Adrenal gland (tissue), 12 donors: ENCODE data around the gene PRLR. TPM values are rescaled to one million over a fixed set of nuclear protein-coding genes. Genes with fewer than 3 reads are reported as not detected.

ENCODE experiments used
- DNase-seq, 7 donors: peaks; one replicate each; pipeline ENCODE4 v3.0.0-alpha.2; 2019 to 2020
- H3K27ac ChIP-seq, 5 donors: fragments of 200-600 bp; sonication (generic) in 4 of 5; 1 replicate in 3 of 5; 2 replicates in 2 of 5; pipeline versions ENCODE4 v1.5.1 to v1.8.0; 2016 to 2020; ENCODE audit warnings: mild to moderate bottlenecking in 1 of 5
- H3K27me3 ChIP-seq: fragments of 200-600 bp; 2 replicates; pipeline ENCODE4 v1.8.0; 2021
- H3K36me3 ChIP-seq, 2 donors: fragments of 200-600 bp; replicated peaks in 1 of 2; 1 replicate in 1 of 2; 2 replicates in 1 of 2; pipeline versions ENCODE4 v1.5.1 to v1.8.0; 2018 to 2022
- H3K4me1 ChIP-seq, 2 donors: fragments of 200-600 bp; replicated peaks in 1 of 2; 1 replicate in 1 of 2; 2 replicates in 1 of 2; pipeline versions ENCODE4 v1.5.1 to v1.8.0; 2018 to 2021
- H3K4me3 ChIP-seq, 4 donors: fragments of 200-600 bp; sonication (generic) in 3 of 4; one replicate each; pipeline ENCODE4 v1.5.1; 2016 to 2018
- H3K9me3 ChIP-seq, 3 donors: fragments of 200-600 bp; sonication (generic) in 1 of 3; replicated peaks in 1 of 3; 1 replicate in 2 of 3; 2 replicates in 1 of 3; pipeline versions ENCODE4 v1.5.1 to v1.8.0; 2016 to 2021
- POLR2A ChIP-seq, 2 donors: fragments of 450-650 bp; IDR thresholded peaks; one replicate each; pipeline ENCODE4 v1.6.1; 2017; ENCODE audit warnings: antibody characterized with exemption in 2 of 2, mild to moderate bottlenecking in 2 of 2, moderate library complexity in 1 of 2
- WGBS, 4 donors: extraction: QIAGEN DNeasy Blood & Tissue Kit in 2 of 4; methylation state at CpG; one replicate each; pipeline versions ENCODE4 v1.1.5 to v1.1.7; 2013 to 2017; 5-methylcytosine and 5-hydroxymethylcytosine counted together
- intact Hi-C, 2 donors: fragments of 100-400 bp; cut with DNase I; formaldehyde crosslinking; loops; one replicate each; pipeline versions ENCODE4 v1.14.1 to v1.15.0; 2022 to 2023
- polyA plus RNA-seq, 3 donors: library from polyadenylated mRNA; stranded (reverse); fragments of 200-250 nt in 2 of 3; fragments of 350-450 nt in 1 of 3; fragmentation: Illumina TruSeq in 1 of 3; extraction: RNeasy Lipid Tissue Mini Kit (QIAGEN cat#74804) in 1 of 3; gene quantifications; one replicate each; pipeline ENCODE4 v1.2.3, GENCODE V29; 2013 to 2014
- total RNA-seq, 9 donors: library from RNA; depleted of rRNA in 4 of 9; stranded (reverse); fragments of >200 nt in 4 of 9; fragments of 120-200 nt in 1 of 9; fragmentation: NEBNext Ultra II Directional in 1 of 9; extraction: Animal tissue kit (Norgen Biotek cat#: 25700) in 1 of 9; gene quantifications; one replicate each; pipeline versions ENCODE4 v1.1.0 to v1.2.4, GENCODE V29; 2013 to 2023
- TF ChIP-seq, protein P1 (sequence below), 6 experiments: fragments of 450-650 bp in 4 of 6; fragments of 200-600 bp in 2 of 6; sonication (generic) in 1 of 6; IDR thresholded peaks; 1 replicate in 5 of 6; 2 replicates in 1 of 6; pipeline versions ENCODE4 v1.5.1 to v1.8.0; 2016 to 2021; ENCODE audit warnings: antibody characterized with exemption in 6 of 6, mild to moderate bottlenecking in 2 of 6, moderate library complexity in 1 of 6
- donor health status: healthy with polysubstance abuse.
- donor health status: Bipolar disorder and iron deficiency.
- donor health status: DM: yes; HTN: yes; CAD: no.
- donor health status: DM: no; HTN: no; CAD: no.
- donor health status: DM: no; HTN: no; CAD: no.
- donor health status: DM: yes; HTN: yes; CAD: no.

Gene PRLR
- total and polyA plus RNA-seq, 12 donors: 2.1 to 149 (median 74.1) TPM

GRCh38 chr5:35134278-35135030 is 95.8 kb downstream of the PRLR start:
- Histone ChIP-seq H3K4me1 (no peaks in the 10 kb centered on the region), H3K27ac (no peak overlapping the region), H3K4me3 (no peak overlapping the region), H3K9me3 (no peaks in the 10 kb centered on the region), H3K27me3 (no peaks in the 10 kb centered on the region), H3K36me3 (no peaks in the 10 kb centered on the region)
- no peak for DNase-seq
- intact Hi-C loops: no loop called here
- WGBS, 4 donors: 86 to 91% (median 89%) methylated on average over 9 of the region's 9 CpGs
- TF ChIP-seq, protein P1, sequence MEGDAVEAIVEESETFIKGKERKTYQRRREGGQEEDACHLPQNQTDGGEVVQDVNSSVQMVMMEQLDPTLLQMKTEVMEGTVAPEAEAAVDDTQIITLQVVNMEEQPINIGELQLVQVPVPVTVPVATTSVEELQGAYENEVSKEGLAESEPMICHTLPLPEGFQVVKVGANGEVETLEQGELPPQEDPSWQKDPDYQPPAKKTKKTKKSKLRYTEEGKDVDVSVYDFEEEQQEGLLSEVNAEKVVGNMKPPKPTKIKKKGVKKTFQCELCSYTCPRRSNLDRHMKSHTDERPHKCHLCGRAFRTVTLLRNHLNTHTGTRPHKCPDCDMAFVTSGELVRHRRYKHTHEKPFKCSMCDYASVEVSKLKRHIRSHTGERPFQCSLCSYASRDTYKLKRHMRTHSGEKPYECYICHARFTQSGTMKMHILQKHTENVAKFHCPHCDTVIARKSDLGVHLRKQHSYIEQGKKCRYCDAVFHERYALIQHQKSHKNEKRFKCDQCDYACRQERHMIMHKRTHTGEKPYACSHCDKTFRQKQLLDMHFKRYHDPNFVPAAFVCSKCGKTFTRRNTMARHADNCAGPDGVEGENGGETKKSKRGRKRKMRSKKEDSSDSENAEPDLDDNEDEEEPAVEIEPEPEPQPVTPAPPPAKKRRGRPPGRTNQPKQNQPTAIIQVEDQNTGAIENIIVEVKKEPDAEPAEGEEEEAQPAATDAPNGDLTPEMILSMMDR (IDR thresholded peaks at IDR 0.05): no peak
- no peak for TF ChIP-seq POLR2A (IDR thresholded peaks at IDR 0.05)

DNA sequence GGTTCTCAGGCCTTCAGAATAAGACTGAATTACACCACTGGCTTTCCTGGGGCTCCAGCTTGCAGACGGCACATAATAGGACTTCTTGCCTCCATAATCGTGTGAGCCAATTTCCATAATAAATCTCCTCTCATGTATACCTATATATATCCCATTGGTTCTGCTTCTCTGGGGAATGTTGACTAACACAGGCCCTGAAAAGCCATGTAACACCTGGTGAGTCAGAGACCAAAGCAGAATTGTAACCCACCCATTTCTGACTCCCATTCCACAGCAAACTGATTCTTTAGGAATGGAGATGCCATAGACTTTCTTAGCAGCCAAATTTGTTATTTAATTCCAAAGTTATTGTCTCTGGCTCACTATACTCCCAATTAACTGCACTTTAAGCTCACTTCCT is 97.1 kb downstream of the PRLR start:
- H3K9me3 ChIP-seq: no peaks in the 10 kb centered on the region
- H3K36me3 ChIP-seq: no peaks in the 10 kb centered on the region
- H3K4me1 ChIP-seq: no peaks in the 10 kb centered on the region
- WGBS, 4 donors: 94 to 100% (median 96%) methylated on average over 2 of the region's 2 CpGs
- no peaks in the 10 kb centered on the region for H3K27me3 ChIP-seq
- TF ChIP-seq, protein P1 (IDR thresholded peaks at IDR 0.05): no peak
- no peak for TF ChIP-seq POLR2A (IDR thresholded peaks at IDR 0.05)
- no peak for DNase-seq
- H3K4me3 ChIP-seq: no peak overlapping the region
- no peak overlapping the region for H3K27ac ChIP-seq
- intact Hi-C loops: no loop called here

DNA sequence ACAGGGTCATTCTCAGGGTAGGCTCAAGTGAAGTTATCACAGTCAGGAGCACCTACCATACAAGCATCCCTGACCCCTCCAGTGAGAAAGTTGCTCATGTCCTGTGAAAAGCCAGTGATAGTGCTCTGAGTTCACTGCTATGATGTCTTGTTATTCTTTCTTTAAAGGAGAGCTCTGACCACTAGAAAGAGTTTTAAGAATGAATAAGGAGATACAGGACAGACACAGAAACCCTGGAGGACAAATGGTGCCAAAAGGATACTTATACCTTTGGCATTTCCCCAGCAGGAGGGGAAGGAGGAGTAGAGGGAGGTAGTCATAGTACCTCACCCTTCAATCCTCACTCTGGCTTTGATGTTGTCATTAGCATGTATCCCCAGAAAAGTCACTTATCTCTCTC is 98.6 kb downstream of the PRLR start:
- Histone ChIP-seq H3K4me1 (no peaks in the 10 kb centered on the region), H3K27me3 (no peaks in the 10 kb centered on the region), H3K4me3 (no peak overlapping the region), H3K9me3 (no peaks in the 10 kb centered on the region), H3K36me3 (no peaks in the 10 kb centered on the region), H3K27ac (no peak overlapping the region)
- intact Hi-C loops: no loop called here
- TF ChIP-seq, protein P1 (IDR thresholded peaks at IDR 0.05): no peak
- no peak for TF ChIP-seq POLR2A (IDR thresholded peaks at IDR 0.05)
- no peak for DNase-seq

DNA sequence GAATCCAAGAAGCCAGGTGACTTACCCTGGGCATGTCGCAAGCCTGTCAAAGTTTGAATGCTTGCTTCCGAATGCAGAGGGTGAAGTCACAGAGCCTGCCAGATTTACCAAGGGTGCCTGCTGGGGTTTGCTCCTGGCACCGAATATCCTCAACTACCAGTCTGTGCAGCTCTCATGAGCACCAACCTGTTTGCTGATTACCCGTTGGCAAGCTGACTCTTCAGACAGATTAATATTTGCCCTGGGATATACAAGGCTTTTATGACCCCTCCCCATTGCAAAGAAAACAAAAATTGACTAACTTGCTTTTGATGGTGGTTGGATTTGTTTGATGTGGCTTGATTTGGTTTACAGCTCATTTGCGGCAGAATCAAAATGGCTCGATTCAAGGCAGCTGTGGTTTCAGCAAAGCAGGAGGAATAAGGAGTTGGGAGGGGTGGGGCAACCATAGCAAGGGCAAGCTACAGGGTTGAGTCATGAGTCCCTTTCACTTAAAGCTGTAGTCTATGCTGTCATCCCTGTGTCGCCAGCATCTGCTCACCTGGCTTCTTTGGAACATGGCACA is 100.3 kb downstream of the PRLR start:
- intact Hi-C loops: no loop called here
- TF ChIP-seq, protein P1 (IDR thresholded peaks at IDR 0.05): no peak
- no peak for TF ChIP-seq POLR2A (IDR thresholded peaks at IDR 0.05)
- H3K27ac ChIP-seq: no peak overlapping the region
- H3K36me3 ChIP-seq: no peaks in the 10 kb centered on the region
- H3K27me3 ChIP-seq: no peaks in the 10 kb centered on the region
- H3K4me3 ChIP-seq: no peak overlapping the region
- WGBS, 4 donors: 80 to 85% (median 83%) methylated on average over 6 to 7 of the region's 7 CpGs
- H3K4me1 ChIP-seq: no peaks in the 10 kb centered on the region
- DNase-seq: no peak
- H3K9me3 ChIP-seq: no peaks in the 10 kb centered on the region
